8988T (cell line): ENCODE data around the gene KAT14.
"Not testable (repeated sequence)": the region's sequence is repeated elsewhere in the genome, so short reads cannot be mapped to it uniquely, and the experiment has no call there.

ENCODE experiments used
- DNase-seq: peaks from one replicate; pipeline ENCODE4 v3.0.0; 2011

The KAT14 gene

DNA sequence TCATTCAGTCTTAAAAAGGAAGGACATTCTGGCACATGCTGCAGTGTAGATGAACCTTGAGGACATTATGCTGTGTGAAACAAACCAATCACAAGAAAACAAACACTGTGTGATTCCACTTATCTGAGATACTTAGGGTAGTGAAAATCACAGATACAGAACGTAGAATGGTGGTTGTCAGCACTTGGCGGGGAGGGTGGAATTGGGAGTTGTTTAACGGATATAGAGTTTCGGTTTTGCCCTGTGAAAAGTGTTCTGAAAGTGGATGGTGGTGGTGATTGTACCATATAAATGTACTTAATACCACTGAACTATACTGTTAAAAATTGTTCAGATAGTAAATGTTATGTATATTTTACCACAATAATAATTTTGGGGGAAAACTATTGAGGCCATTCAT is 18.4 kb downstream of the KAT14 start:
- DNase-seq: no peak

DNA sequence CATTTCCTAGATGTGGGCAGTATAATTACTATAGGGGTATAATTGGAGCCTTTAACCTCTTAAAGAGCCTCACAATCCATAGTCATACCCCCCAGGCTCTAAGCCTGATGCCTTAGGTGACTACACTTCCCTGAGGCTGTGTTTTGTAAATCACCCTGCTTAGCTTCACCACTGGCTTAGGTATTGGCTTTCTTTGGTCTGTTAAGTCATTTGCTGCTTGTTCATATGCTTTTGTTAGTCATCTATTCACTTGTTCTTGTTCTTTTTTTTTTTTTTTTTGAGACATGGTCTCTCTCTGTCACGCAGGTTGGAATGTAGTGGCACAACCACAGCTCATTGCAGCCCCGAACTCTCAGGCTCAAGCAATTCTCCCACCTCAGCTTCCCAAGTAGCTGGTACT is 26.7 kb downstream of the KAT14 start:
- DNase-seq: no peak

GRCh38 chr20:18165553-18165952 is 27.9 kb downstream of the KAT14 start:
- DNase-seq: no peak

GRCh38 chr20:18166241-18166881 is 28.7 kb downstream of the KAT14 start:
- DNase-seq: no peak

GRCh38 chr20:18166950-18167349 is 29.3 kb downstream of the KAT14 start:
- DNase-seq: no peak

- DNase-seq: no peak
These were observed 34.7 kb downstream of the KAT14 start for GRCh38 chr20:18172379-18172778.

- no peak for DNase-seq
These were observed 37.4 kb downstream of the KAT14 start for GRCh38 chr20:18174906-18175683.

GRCh38 chr20:18176318-18176785 is 38.7 kb downstream of the KAT14 start:
- DNase-seq: no peak

- DNase-seq: not testable (repeated sequence)
These were observed 42.7 kb downstream of the KAT14 start for GRCh38 chr20:18180366-18180765.

DNA sequence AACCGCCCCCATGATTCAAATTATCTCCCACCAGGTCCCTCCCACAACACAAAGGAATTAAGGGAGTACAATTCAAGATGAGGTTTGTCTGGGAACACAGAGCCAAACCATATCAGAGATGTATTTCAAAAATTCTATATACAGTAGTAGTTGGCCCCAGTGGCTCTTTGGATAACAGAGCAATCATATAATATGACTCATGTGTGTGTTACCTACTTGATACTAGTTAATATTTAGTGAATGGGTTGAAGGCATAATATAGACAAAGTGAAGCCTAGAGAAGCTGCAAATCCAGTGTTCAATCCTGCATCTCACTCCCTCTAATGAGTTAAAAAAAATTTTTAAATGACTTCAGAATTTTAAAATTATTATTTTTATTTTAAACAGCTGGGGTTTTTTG is 43.2 kb downstream of the KAT14 start:
- no peak for DNase-seq

- no peak for DNase-seq
These were observed 49.4 kb downstream of the KAT14 start for GRCh38 chr20:18187020-18187419.

GRCh38 chr20:18188434-18188833 is 50.8 kb downstream of the KAT14 start:
- DNase-seq: no peak

- no peak for DNase-seq
These were observed 52.9 kb downstream of the KAT14 start for GRCh38 chr20:18190338-18191233.

GRCh38 chr20:18191306-18191705 is 53.6 kb downstream of the KAT14 start:
- no peak for DNase-seq

GRCh38 chr20:18194461-18194860 is 56.8 kb downstream of the KAT14 start:
- DNase-seq: not testable (repeated sequence)

DNA sequence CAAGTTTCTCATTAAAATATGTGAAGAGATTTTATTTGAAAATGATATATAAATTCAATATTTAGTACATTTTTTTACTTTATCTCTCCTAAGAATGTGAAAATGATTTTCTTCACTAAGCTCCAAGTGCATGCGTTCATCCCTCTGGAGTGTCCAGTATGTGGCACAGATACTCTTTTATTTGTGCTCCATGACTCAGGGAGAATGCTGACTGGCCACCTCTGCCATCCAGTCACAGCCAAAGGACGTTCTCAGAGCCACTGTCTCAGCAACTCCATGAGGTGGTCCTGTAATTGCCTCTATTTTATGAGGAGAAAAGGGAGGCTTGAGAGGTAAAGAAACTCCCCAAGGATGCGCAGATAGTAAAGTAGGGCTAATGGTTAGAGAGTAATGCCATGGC is 58.3 kb downstream of the KAT14 start:
- DNase-seq: no peak

DNA sequence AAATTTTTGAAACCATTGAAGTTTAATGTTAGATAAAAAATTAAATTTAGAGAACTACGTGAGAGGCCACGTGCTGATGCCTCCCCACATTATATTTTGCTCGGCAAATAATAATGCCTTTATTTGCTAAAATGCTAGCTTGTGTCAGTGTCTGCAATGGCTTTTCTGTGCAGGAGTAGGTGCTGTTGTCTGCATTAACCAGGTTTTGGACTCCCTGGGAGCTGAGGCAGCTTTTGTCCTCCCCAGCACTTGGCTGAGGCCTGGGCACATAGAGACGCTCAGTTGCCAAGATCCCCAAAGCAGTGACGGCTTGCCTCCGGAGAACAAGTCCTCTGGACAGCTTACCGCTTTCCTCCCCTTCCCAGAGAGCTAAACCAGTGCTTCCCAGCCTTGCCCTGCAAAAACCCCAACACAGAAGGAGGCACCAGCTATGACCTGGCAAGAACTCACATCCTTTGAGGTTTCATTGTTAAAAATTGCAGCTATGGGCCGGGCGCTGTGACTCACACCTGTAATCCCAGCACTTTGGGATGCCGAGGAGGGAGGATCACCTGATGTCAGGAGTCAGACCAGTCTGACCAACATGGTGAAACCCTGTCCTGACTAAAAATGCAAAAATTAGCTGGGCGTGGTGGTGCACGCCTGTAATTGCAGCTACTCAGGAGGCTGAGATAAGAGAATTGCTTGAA is 59.9 kb downstream of the KAT14 start:
- no peak for DNase-seq

DNA sequence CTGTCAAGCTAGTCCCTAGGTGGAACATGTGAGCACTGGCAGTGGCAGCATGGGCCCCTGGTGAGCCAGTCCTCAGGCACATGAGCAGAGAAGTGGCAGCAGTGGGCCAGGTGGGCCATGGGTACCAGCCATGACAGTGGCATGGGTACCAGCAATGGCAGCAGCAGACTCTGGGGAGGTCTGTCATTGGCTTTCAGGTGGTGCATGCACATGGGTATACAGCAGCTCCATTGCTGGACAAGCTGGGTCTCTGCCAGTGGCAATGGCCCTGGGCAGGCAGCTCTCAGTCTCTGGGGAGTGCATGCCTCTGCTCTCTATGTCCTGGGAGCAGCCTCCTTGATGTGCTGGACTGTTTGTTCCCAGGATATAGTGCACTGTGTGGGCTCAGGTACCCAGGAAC is 65.3 kb downstream of the KAT14 start:
- DNase-seq: no peak

DNA sequence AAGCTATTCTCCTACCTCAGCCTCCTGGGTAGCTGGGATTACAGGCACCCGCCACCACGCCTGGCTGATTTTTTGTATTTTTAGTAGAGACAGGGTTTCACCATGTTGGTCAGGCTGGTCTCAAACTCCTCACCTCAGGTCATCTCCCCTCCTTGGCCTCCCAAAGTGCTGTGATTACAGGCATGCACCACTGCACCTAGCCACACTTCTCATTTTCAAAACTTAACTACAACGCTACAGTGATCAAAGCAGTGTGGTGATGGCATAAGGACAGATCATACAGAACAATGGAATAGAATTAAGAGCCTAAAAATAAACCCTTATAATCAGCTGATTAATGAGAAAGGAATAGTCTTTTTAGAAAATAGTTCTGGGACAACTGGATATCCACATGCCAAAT is 66.0 kb downstream of the KAT14 start:
- DNase-seq: not testable (repeated sequence)

- DNase-seq: no peak
These were observed 75.3 kb downstream of the KAT14 start for GRCh38 chr20:18213002-18213401.

DNA sequence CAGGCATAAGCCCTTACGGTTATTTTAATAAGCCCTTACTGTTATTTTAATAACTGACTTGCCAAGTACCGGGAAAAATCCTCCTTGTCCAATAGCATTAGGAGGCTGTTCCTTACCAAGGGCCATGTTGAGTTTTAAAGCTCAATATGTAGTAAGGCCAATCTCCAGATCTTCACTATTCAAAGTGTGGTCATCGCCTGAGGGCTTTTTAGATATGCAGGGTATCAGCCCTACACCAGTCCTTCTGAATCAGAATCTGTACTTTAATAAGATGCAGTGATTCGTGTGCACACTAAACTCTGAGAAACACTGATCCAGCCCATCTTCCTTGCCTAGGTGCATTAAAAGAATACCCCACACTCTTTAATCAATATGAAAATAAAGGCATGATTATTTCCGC is 77.9 kb downstream of the KAT14 start:
- no peak for DNase-seq

GRCh38 chr20:18218280-18218679 is 80.6 kb downstream of the KAT14 start:
- DNase-seq: no peak

GRCh38 chr20:18223409-18223808 is 85.7 kb downstream of the KAT14 start:
- no peak for DNase-seq
